Ecto neural progenitor cell (in vitro differentiated cells): ENCODE results near the gene FGGY.
A peak's percentile ranks its signal among the peaks of the same experiment; 100 is the strongest.
"Not testable (repeated sequence)": the region's sequence is repeated elsewhere in the genome, so short reads cannot be mapped to it uniquely, and the experiment has no call there.

Experiments
- DNase-seq: peaks from one replicate; pipeline ENCODE4 v3.0.0-alpha.2; 2018; ENCODE audit warnings: low spot score

Gene FGGY

DNA sequence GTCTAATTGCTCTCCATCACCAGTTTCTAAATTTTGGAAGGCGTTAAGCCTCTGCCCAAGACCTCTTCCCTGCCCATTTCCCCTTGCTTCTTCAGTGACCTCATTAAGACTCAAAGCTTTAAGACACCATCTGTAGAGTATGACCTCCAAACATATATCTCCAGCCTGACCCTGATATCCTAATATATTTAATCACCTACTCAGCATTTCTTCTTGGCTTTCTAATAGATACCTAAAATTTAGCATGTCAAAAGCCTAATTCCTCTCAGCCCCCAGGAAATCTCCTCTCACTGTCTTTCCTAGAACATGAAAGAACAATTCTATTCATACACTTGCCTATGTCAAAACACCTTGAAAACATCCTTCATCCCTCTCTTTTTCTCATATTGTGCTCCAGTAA is 282.3 kb downstream of the FGGY start:
- DNase-seq = no peak

DNA sequence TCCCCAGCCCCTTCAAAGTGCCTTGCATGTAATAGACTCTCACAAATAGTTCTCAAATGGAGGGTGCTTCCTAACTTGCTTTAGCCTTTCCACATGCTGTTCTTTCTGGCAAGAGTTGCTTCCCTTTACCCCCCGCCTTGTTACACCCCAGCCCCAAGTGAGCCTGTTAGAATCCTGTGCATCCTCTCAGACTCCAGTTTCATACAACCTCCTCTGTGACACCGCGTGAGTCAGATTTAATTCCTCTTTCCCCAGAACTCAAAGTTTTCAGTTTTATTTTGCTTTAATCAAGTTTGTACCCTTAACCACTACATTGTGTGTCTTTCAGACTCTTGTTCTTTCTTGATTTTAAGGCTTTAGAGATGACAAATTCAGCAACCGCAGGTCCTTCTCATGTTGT is 283.4 kb downstream of the FGGY start:
- DNase-seq = no peak

GRCh38 chr1:59592410-59592809 is 295.5 kb downstream of the FGGY start:
- DNase-seq = not testable (repeated sequence)

DNA sequence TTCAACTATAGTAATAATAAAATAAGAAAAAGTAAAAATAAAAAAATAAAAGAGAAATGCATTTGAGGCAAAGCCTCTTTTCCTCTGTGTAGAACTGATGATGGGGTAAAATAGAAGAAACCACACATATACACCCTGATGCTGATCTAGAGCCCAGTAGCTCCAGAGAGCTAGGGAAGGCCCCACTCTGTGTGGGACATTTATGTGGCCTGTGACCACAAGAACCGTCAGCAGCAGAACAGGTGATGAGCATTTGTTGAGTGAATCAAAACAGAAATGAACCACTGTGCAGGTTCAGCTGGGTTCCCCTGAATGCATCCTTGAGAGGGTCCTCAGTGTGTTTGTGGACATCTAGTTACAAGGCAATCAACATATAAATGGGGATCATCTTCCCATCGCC is 296.0 kb downstream of the FGGY start:
- no peak for DNase-seq

DNA sequence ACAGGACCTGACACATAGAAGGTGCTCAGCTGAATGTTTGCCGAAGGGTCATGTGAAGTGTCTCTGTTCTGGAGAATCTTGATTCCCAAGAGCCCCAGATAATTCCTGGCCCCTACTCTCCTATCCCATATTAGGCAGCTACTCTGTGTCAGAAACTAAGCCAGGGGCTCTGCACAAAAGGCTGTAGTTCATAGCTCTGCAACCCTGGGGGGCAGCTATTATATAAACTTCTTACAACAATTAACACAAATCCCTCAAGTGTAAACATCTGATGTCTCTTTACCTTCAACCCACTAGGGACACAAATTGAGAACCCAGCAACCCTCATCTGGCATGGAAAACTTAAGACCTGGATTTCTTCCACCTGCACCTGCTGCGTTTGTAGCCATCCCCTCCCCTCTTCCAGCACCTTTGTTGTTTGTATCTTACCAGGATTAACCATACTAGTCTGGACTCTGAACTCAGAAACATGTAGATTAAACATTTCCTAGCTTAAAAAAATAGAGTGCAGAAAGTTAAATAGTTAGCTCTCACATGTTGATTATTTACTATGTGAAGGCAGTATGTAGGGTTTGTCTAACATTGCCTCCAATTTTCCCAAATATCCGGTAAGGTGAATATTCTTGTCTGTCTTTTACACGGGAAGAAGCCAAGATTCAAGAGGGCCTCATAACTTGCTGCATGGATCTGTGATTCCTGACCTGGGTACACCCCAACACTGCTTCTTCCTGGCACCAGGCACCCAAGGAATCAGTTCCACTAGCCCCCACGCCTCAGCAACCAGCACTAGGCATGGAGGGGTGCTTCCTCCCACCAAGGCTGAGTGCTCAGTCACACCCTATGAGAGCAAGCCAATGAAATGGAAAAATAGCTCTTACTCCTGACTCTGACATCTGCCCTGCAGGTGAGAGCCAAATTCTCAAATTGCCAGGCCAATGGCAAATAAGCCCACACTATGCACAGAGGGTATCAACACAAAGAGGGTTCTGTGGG is 297.2 kb downstream of the FGGY start:
- DNase-seq = no peak

- DNase-seq = no peak
Observed at GRCh38 chr1:59595774-59596173, 298.9 kb downstream of the FGGY start.

DNA sequence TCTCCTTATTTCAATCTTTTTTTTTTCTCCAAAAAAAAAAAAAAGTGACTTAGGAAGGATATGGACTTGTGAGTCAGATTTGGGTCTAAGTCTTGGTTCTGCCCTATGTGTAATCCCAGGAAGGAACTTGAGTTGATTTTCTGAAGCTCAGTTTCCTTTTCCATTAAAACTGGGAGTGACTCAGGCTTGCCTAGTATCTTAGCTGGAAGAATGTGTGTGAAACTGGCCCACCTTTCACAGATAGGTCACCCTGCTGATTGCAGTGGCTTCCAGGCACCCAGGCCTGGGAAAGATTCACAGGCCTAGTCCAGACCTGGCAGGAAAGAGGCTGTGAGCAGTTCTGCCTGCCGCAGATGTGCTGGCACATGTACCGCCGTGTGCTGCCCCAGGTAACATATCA is 299.5 kb downstream of the FGGY start:
- no peak for DNase-seq

DNA sequence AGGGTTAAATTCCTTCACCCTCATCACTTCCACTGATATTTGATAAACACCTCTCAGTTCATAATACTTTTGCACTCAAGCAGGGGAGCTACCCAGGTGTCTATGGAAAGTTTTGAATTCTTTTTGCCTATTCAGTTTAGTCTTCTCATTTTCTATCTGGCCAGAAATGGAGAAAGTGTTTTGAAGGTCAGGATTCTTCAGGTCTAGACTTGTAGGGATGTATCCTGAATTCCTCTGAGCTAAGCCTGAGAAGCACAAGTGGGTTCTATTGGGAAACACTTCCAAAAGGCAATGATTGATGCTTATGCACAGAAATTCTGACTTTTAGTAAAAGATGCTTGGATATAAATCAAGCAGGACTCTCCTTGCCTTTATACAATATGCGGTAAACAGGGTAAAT is 300.1 kb downstream of the FGGY start:
- DNase-seq = no peak

DNA sequence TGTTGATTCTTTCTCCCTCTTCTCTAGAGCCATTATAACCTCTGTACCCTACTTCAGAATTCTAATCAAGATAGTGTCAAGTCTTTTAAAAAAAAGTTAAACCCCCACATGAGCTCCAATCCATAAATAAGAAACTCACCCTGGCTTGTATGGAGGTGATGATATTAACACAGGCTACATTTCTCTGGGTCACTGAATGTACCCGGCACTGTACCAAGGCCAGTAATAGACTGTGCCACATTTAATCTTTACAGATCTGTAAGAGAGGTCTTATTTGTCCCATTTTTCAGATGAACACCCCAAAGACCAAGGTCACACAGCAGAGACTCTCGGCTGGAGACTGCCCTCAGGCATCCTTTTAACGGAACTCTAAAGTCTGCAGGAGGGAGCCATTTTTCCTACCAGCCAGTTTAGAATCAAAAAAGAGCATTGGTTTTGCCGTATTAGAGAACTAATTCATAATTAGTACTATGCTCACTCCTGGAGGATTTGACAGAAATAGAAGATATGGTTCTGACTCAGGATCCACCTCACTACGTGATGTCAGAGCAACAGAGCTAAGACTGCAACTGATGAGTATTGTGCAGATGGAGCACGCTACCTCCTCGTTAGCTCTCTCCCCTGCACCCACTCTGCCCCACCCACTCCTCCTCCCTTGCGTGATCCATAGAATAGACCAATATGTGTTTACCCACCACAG is 300.7 kb downstream of the FGGY start:
- DNase-seq = no peak

DNA sequence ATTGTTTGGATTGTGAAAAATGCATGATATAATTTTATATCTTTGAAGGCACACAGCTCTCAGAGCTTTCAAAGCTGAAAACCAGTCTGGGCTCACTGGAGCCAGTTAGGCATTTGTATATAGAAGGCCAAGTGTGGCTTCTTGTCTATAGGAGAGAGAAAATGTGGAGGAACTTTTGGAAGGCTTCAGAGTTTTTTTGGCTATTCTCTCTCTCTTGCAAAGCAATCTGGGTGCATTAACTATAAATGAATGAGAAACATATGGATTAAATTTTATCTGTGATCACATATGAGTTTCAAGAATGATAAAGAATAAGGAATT is 301.2 kb downstream of the FGGY start:
- DNase-seq = no peak

GRCh38 chr1:59601041-59601441 is 304.1 kb downstream of the FGGY start:
- DNase-seq = no peak

- no peak for DNase-seq
Observed at GRCh38 chr1:59601811-59602210, 304.9 kb downstream of the FGGY start.

- no peak for DNase-seq
Observed at GRCh38 chr1:59604191-59604590, 307.3 kb downstream of the FGGY start.

- no peak for DNase-seq
Observed at GRCh38 chr1:59605184-59605583, 308.3 kb downstream of the FGGY start.

- DNase-seq = no peak
Observed at GRCh38 chr1:59605761-59606160, 308.9 kb downstream of the FGGY start.

- no peak for DNase-seq
Observed at GRCh38 chr1:59609245-59609644, 312.4 kb downstream of the FGGY start.

GRCh38 chr1:59610499-59610898 is 313.6 kb downstream of the FGGY start:
- not testable (repeated sequence) for DNase-seq

DNA sequence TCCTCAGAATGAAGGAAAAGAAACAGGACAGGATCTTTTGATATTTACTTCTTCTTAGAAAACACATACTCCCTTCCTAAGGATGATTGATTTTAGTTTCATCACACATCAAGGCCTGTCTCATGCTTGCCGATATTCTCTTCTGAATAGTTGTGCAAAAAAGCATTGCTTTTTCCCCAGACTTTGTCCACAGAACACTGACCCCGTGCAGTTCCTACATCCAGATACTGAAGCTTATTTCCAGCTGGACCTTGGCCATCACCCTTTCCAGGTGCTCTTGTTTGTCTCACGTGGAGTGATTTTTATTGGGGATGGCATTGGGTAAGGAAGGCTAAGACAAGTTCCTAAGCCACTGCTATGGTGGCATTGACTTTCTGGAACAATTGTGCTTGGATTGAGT is 320.5 kb downstream of the FGGY start:
- DNase-seq = no peak

- no peak for DNase-seq
Observed at GRCh38 chr1:59619557-59619956, 322.7 kb downstream of the FGGY start.

GRCh38 chr1:59625384-59625783 is 328.5 kb downstream of the FGGY start:
- no peak for DNase-seq

GRCh38 chr1:59631561-59632255 is 334.8 kb downstream of the FGGY start:
- DNase-seq = no peak

GRCh38 chr1:59635097-59635496 is 338.2 kb downstream of the FGGY start:
- no peak for DNase-seq

DNA sequence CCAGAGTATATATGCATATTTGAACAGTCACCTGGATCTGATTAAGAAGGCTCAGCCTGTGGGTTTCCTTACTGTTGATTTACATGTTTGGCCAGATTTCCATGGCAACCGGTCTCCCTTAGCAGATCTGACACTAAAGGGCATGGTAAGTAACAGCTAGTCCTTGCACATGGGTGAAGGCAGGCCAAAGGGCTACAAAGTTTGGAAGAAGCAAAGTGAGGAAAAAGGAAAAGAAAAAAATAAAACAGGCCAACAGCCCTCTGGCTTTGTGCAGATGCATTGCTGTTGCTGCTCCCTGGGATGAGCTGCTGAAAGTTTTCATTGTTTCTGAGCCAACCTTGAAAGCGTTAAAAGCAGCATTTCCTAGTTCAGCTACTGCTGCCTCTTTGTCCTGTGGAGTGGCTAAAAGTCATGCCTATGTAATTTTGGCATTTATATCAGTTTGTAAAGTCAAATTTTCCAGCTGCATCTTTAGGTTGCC is 341.4 kb downstream of the FGGY start:
- peak; percentile 47 for DNase-seq
